Natural killer cell (primary cell): ENCODE results near the gene MYO3A. TPM values are rescaled to one million over a fixed set of nuclear protein-coding genes. Genes with fewer than 3 reads are reported as not detected.

Experiments
- ATAC-seq, 3 donors: fragments of 150-1000 bp in 2 of 3; fragments of 200-7000 bp in 1 of 3; cut with Tn5 transposase; 1 replicate in 1 of 3; 2 replicates in 2 of 3; pipeline ENCODE4 v1.10.0; 2021; ENCODE audit warnings: mild to moderate bottlenecking in 2 of 3, moderate library complexity in 2 of 3
- DNase-seq, 2 donors: peaks; one replicate each; pipeline versions ENCODE4 v3.0.0 to v3.0.0-alpha.2; 2013 to 2021; ENCODE audit warnings: mixed read lengths in 1 of 2
- H3K27ac ChIP-seq: one replicate; pipeline ENCODE4 v1.5.1; 2013; ENCODE audit warnings: mild to moderate bottlenecking, low read length
- H3K27me3 ChIP-seq: one replicate; pipeline ENCODE4 v1.6.1; 2013; ENCODE audit warnings: low read length; ENCODE audit not compliant: control insufficient read depth, insufficient read depth
- H3K36me3 ChIP-seq: one replicate; pipeline ENCODE4 v1.6.1; 2013; ENCODE audit warnings: low read length; ENCODE audit not compliant: control insufficient read depth, insufficient read depth
- H3K4me1 ChIP-seq: one replicate; pipeline ENCODE4 v1.6.1; 2013; ENCODE audit warnings: low read length; ENCODE audit not compliant: control insufficient read depth, insufficient read depth
- H3K4me3 ChIP-seq: one replicate; pipeline ENCODE4 v1.5.1; 2013; ENCODE audit warnings: low read length
- H3K9me3 ChIP-seq: one replicate; pipeline ENCODE4 v1.6.1; 2013; ENCODE audit warnings: low read length; ENCODE audit not compliant: control insufficient read depth, insufficient read depth
- H3K27ac Mint-ChIP-seq, 2 donors: one replicate each; pipeline ENCODE4 v1.8.0; 2022; ENCODE audit warnings: mild to moderate bottlenecking in 2 of 2, mixed read lengths in 2 of 2, moderate library complexity in 1 of 2
- H3K27me3 Mint-ChIP-seq, 2 donors: one replicate each; pipeline ENCODE4 v1.8.0; 2022; ENCODE audit warnings: low read depth in 2 of 2, mixed read lengths in 2 of 2
- H3K36me3 Mint-ChIP-seq: one replicate; pipeline ENCODE4 v1.8.0; 2022; ENCODE audit warnings: mixed read lengths
- H3K4me1 Mint-ChIP-seq, 2 donors: one replicate each; pipeline ENCODE4 v1.8.0; 2022; ENCODE audit warnings: mixed read lengths in 2 of 2
- H3K4me3 Mint-ChIP-seq: one replicate; pipeline ENCODE4 v1.8.0; 2022; ENCODE audit warnings: mild to moderate bottlenecking, moderate library complexity, mixed read lengths
- H3K9me3 Mint-ChIP-seq, 2 donors: one replicate each; pipeline ENCODE4 v1.8.0; 2022; ENCODE audit warnings: mixed read lengths in 2 of 2
- CTCF ChIP-seq: fragments of 200-600 bp; IDR thresholded peaks from one replicate; pipeline ENCODE4 v1.8.0; 2022; ENCODE audit warnings: antibody characterized with exemption
- WGBS: methylation state at CpG from one replicate; pipeline ENCODE4 v1.1.7; 2013; ENCODE audit warnings: missing lambda C conversion rate; ENCODE audit not compliant: insufficient coverage; 5-methylcytosine and 5-hydroxymethylcytosine counted together
- intact Hi-C: fragments of 100-400 bp; cut with micrococcal nuclease; formaldehyde crosslinking; loops from one replicate; pipeline ENCODE4 v1.14.2; 2022
- total RNA-seq, 4 donors: library from RNA; stranded (reverse); fragments of 120-200 nt in 1 of 4; gene quantifications; one replicate each; pipeline versions ENCODE4 v1.2.3 to v1.2.4, GENCODE V29; 2013 to 2022

MYO3A gene
- total RNA-seq, 3 donors from 2014 or later (not counting 1 experiment from before 2014, with no cell fraction given) = not detected

- ATAC-seq (no peak), DNase-seq (no peak)
- Mint-ChIP-seq H3K4me1 (no peaks in the 10 kb centered on the region), H3K9me3 (no peaks in the 10 kb centered on the region), H3K36me3 (no peaks in the 10 kb centered on the region), H3K27me3 (peaks cover 9% of the 10 kb centered on the region in 2 donors), H3K4me3 (no peak overlapping the region), H3K27ac (no peak overlapping the region)
- Histone ChIP-seq H3K27ac (no peak overlapping the region), H3K9me3 (no peaks in the 10 kb centered on the region), H3K36me3 (no peaks in the 10 kb centered on the region), H3K27me3 (no peaks in the 10 kb centered on the region), H3K4me1 (no peaks in the 10 kb centered on the region), H3K4me3 (no peak overlapping the region)
- 91% methylated on average over 9 of the region's 9 CpGs for WGBS
- intact Hi-C loops = no loop called here
- TF ChIP-seq CTCF = no peak
Observed at GRCh38 chr10:26198119-26198518, 264.1 kb downstream of the MYO3A start.

GRCh38 chr10:26199841-26200240 lies 265.8 kb downstream of the MYO3A start:
- Mint-ChIP-seq H3K27me3 (peaks cover 9% of the 10 kb centered on the region in 2 donors), H3K36me3 (no peaks in the 10 kb centered on the region), H3K4me1 (no peaks in the 10 kb centered on the region), H3K9me3 (no peaks in the 10 kb centered on the region), H3K4me3 (no peak overlapping the region), H3K27ac (no peak overlapping the region)
- no peaks in the 10 kb centered on the region for H3K9me3 ChIP-seq
- no peaks in the 10 kb centered on the region for H3K4me1 ChIP-seq
- no peak for TF ChIP-seq CTCF
- H3K27me3 ChIP-seq = no peaks in the 10 kb centered on the region
- intact Hi-C loops = no loop called here
- ATAC-seq = no peak
- DNase-seq = no peak
- H3K36me3 ChIP-seq = no peaks in the 10 kb centered on the region
- H3K27ac ChIP-seq = no peak overlapping the region
- no peak overlapping the region for H3K4me3 ChIP-seq
- 74% methylated on average over 4 of the region's 4 CpGs for WGBS

- Histone ChIP-seq H3K4me3 (no peak overlapping the region), H3K4me1 (no peaks in the 10 kb centered on the region), H3K36me3 (no peaks in the 10 kb centered on the region), H3K27me3 (peaks cover 12% of the 10 kb centered on the region), H3K9me3 (no peaks in the 10 kb centered on the region), H3K27ac (no peak overlapping the region)
- H3K27me3 Mint-ChIP-seq = peaks cover 5 to 18% of the 10 kb centered on the region in 2 donors
- WGBS = 83% methylated on average over 1 of the region's 2 CpGs
- no peak for TF ChIP-seq CTCF
- DNase-seq (no peak), ATAC-seq (no peak)
- no peak overlapping the region for H3K4me3 Mint-ChIP-seq
- no peaks in the 10 kb centered on the region for H3K9me3 Mint-ChIP-seq
- no peak overlapping the region for H3K27ac Mint-ChIP-seq
- intact Hi-C loops = no loop called here
- no peaks in the 10 kb centered on the region for H3K36me3 Mint-ChIP-seq
- no peaks in the 10 kb centered on the region for H3K4me1 Mint-ChIP-seq
Observed at GRCh38 chr10:26205223-26205622, 271.2 kb downstream of the MYO3A start.

- Histone ChIP-seq H3K36me3 (no peaks in the 10 kb centered on the region), H3K4me1 (peaks cover 10% of the 10 kb centered on the region), H3K9me3 (no peaks in the 10 kb centered on the region), H3K27me3 (peaks cover 44% of the 10 kb centered on the region), H3K27ac (no peak overlapping the region), H3K4me3 (no peak overlapping the region)
- intact Hi-C loops = no loop called here
- DNase-seq (no peak), ATAC-seq (no peak)
- H3K4me3 Mint-ChIP-seq = no peak overlapping the region
- no peak overlapping the region for H3K27ac Mint-ChIP-seq
- H3K36me3 Mint-ChIP-seq = no peaks in the 10 kb centered on the region
- WGBS = 7% methylated on average over 37 of the region's 37 CpGs
- H3K9me3 Mint-ChIP-seq = no peaks in the 10 kb centered on the region
- H3K4me1 Mint-ChIP-seq = peaks cover 8 to 16% of the 10 kb centered on the region in 2 donors
- no peak for TF ChIP-seq CTCF
- peaks cover 36 to 44% of the 10 kb centered on the region in 2 donors for H3K27me3 Mint-ChIP-seq
Observed at GRCh38 chr10:26211781-26212444, 277.9 kb downstream of the MYO3A start.
